ENCODE measurements around the gene OR6N1. TPM values are rescaled to one million over a fixed set of nuclear protein-coding genes. Genes with fewer than 3 reads are reported as not detected.

The OR6N1 gene
- total and polyA plus RNA-seq, 9 of the 15 experiments (the other 6 are each of a cell fraction or from before 2014, with no cell fraction given), result 0.01 to 0.07 TPM; not detected in 7

DNA sequence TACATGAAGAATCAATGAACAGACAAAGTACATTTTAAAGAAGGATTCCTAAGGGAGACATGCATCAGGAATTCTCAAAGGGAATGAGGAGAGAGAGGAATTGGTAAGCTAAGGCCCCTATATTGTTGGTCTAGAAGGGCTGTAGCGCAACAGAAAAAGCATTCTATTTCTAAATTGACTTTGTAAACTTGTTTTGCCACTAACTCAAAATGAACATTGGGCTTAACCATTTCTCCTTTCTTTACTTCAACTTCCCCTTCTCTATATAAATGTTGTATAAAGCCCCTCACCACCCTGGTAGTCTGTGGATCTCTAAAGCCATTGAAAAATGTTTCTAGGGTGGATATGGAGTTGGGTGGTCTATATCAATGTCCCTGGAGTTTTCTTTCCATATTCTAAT lies 29.4 kb upstream of the OR6N1 start (continued):
- TF ChIP-seq, protein P1, sequence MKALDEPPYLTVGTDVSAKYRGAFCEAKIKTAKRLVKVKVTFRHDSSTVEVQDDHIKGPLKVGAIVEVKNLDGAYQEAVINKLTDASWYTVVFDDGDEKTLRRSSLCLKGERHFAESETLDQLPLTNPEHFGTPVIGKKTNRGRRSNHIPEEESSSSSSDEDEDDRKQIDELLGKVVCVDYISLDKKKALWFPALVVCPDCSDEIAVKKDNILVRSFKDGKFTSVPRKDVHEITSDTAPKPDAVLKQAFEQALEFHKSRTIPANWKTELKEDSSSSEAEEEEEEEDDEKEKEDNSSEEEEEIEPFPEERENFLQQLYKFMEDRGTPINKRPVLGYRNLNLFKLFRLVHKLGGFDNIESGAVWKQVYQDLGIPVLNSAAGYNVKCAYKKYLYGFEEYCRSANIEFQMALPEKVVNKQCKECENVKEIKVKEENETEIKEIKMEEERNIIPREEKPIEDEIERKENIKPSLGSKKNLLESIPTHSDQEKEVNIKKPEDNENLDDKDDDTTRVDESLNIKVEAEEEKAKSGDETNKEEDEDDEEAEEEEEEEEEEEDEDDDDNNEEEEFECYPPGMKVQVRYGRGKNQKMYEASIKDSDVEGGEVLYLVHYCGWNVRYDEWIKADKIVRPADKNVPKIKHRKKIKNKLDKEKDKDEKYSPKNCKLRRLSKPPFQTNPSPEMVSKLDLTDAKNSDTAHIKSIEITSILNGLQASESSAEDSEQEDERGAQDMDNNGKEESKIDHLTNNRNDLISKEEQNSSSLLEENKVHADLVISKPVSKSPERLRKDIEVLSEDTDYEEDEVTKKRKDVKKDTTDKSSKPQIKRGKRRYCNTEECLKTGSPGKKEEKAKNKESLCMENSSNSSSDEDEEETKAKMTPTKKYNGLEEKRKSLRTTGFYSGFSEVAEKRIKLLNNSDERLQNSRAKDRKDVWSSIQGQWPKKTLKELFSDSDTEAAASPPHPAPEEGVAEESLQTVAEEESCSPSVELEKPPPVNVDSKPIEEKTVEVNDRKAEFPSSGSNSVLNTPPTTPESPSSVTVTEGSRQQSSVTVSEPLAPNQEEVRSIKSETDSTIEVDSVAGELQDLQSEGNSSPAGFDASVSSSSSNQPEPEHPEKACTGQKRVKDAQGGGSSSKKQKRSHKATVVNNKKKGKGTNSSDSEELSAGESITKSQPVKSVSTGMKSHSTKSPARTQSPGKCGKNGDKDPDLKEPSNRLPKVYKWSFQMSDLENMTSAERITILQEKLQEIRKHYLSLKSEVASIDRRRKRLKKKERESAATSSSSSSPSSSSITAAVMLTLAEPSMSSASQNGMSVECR (CRISPR knock-in tag; IDR thresholded peaks at IDR 0.05), result no peak
- TF ChIP-seq SRSF1 (IDR thresholded peaks at IDR 0.05; ENCODE audit: low read depth, low read length) (no peak), SRSF3 (IDR thresholded peaks at IDR 0.05; ENCODE audit: insufficient read depth, low read length) (no peak), EP300 (IDR thresholded peaks at IDR 0.05; ENCODE audit: low read length) (no peak), HMG20A (CRISPR knock-in tag; conservative IDR thresholded peaks at IDR 0.05) (no peak)

GRCh38 chr1:158800526-158800925 lies 28.5 kb upstream of the OR6N1 start:
- 97% methylated on average over 2 of the region's 2 CpGs for WGBS (ENCODE audit: insufficient coverage, low coverage, missing lambda C conversion rate)
- ChIA-PET POLR2A (no interaction called here), CTCF (ENCODE audit: low intra/inter-chr PET ratio) (no interaction called here)
- peaks cover 0 to 15% of the 10 kb centered on the region in 2 experiments; a peak in 2 of 5 replicates for H3K4me1 ChIP-seq (replicated peaks in 1 of 2; ENCODE audit: control insufficient read depth in 2 of 2, insufficient read depth in 2 of 2, low read length in 2 of 2)
- no peak overlapping the region for H3K4me3 ChIP-seq
- H3K9me1 ChIP-seq (ENCODE audit: control insufficient read depth, insufficient read depth, low read length), result no peaks in the 10 kb centered on the region
- H3K36me3 ChIP-seq (ENCODE audit: control insufficient read depth, insufficient read depth, low read length), result no peaks in the 10 kb centered on the region
- FAIRE-seq (no peak), ATAC-seq (no peak), DNase-seq (ENCODE audit: extremely low read depth in 1 of 4, low spot score in 3 of 4) (no peak)
- H3K27me3 ChIP-seq (ENCODE audit: control insufficient read depth in 2 of 2, insufficient read depth in 2 of 2, low read length in 2 of 2), result no peaks in the 10 kb centered on the region
- no peak overlapping the region for H3K4me2 ChIP-seq (ENCODE audit: insufficient read depth, low read length)
- TF ChIP-seq HNRNPUL1 (IDR thresholded peaks at IDR 0.05; ENCODE audit: low read length) (no peak), ZNF347 (CRISPR knock-in tag; IDR thresholded peaks at IDR 0.05; ENCODE audit: low read depth) (no peak), BDP1 (IDR thresholded peaks at IDR 0.05; ENCODE audit: insufficient read depth, insufficient read length) (no peak), EGR1 (conservative IDR thresholded peaks at IDR 0.05) (no peak), NR4A1 (CRISPR knock-in tag; IDR thresholded peaks at IDR 0.05) (no peak), NR4A1 (tag; IDR thresholded peaks at IDR 0.05) (no peak), DIDO1 (tag; IDR thresholded peaks at IDR 0.05; ENCODE audit: low read depth) (no peak)
- H3K9ac ChIP-seq (ENCODE audit: insufficient read depth in 1 of 2, low read depth in 2 of 2, low read length in 2 of 2), result no peak overlapping the region
- H2AFZ ChIP-seq (ENCODE audit: low read depth, low read length), result peak overlapping the region; percentile 97
- peaks cover 2% of the 10 kb centered on the region; the same call in 1 of the 2 replicates for H3K9me3 ChIP-seq (replicated peaks; ENCODE audit: control insufficient read depth, insufficient read depth, low read depth, low read length)
- BruUV-seq (replicated peaks), result no TSS peak
- intact Hi-C loops (cut with micrococcal nuclease), result loop anchor here (5.0 kb wide), 1 partner anchor 113 kb away; the partner anchor contains the start of gene SPTA1
- H3K79me2 ChIP-seq (ENCODE audit: control insufficient read depth, insufficient read depth, low read length), result no peaks in the 10 kb centered on the region
- H4K20me1 ChIP-seq (replicated peaks; ENCODE audit: control insufficient read depth, insufficient read depth, low read length), result no peaks in the 10 kb centered on the region
- H3K27ac ChIP-seq (ENCODE audit: extremely low read depth, low read depth, low read length), result no peak overlapping the region
- in situ Hi-C loops (cut with MboI), result no loop called here

All from K562 (cell line).